H1 (cell line): ENCODE results near the gene TOMT. TPM values are rescaled to one million over a fixed set of nuclear protein-coding genes. Genes with fewer than 3 reads are reported as not detected.

Experiments
- CTCF ChIA-PET: fragments of 300-600 bp; sonication (Branson Sonifier 250); formaldehyde crosslinking; loops from one replicate; lab custom pipeline; 2021; ENCODE audit not compliant: partially characterized antibody; lab: Charles Lee
- POLR2A ChIA-PET: fragments of 300-600 bp; sonication (Branson Sonifier 250); formaldehyde crosslinking; loops from one replicate; lab custom pipeline; 2021; ENCODE audit warnings: inconsistent platforms; ENCODE audit not compliant: partially characterized antibody; lab: Charles Lee
- DNase-seq, 2 experiments: peaks; one replicate each; pipeline versions ENCODE4 v3.0.0 to v3.0.0-alpha.2; 2010 to 2022; ENCODE audit warnings: low spot score in 2 of 2, low read depth in 1 of 2, mixed read lengths in 1 of 2
- FAIRE-seq: peaks from 2 replicates; lab custom pipeline; 2011; peaks lifted over from hg19 to GRCh38; lab: Jason Lieb, UNC
- H2AFZ ChIP-seq: 2 replicates; pipeline ENCODE4 v1.8.1; 2012; ENCODE audit warnings: low read length, inconsistent platforms
- H2AK5ac ChIP-seq: 2 replicates; pipeline ENCODE4 v1.6.1; 2013; ENCODE audit warnings: low read depth, low read length
- H2BK120ac ChIP-seq: replicated peaks from 2 replicates; pipeline ENCODE3; 2013; ENCODE audit warnings: low read depth, low read length, inconsistent platforms
- H2BK12ac ChIP-seq: 2 replicates; pipeline ENCODE4 v1.6.1; 2013; ENCODE audit warnings: low read depth, low read length
- H2BK15ac ChIP-seq: 2 replicates; pipeline ENCODE4 v1.6.1; 2013; ENCODE audit warnings: low read length
- H2BK20ac ChIP-seq: 2 replicates; pipeline ENCODE4 v1.6.1; 2013; ENCODE audit warnings: low read length
- H2BK5ac ChIP-seq: 2 replicates; pipeline ENCODE4 v1.6.1; 2013; ENCODE audit warnings: low read depth, low read length
- H3K14ac ChIP-seq: 2 replicates; pipeline ENCODE4 v1.6.1; 2013; ENCODE audit warnings: inconsistent platforms; ENCODE audit not compliant: insufficient read length
- H3K18ac ChIP-seq: 2 replicates; pipeline ENCODE4 v1.6.1; 2013; ENCODE audit warnings: low read length; ENCODE audit errors: extremely low read depth
- H3K23ac ChIP-seq: 2 replicates; pipeline ENCODE4 v1.6.1; 2013; ENCODE audit warnings: inconsistent platforms; ENCODE audit not compliant: insufficient read length
- H3K23me2 ChIP-seq: 2 replicates; pipeline ENCODE4 v1.6.1; 2013; ENCODE audit warnings: low read depth, low read length
- H3K27ac ChIP-seq: 2 replicates; pipeline ENCODE4 v1.6.1; 2011; ENCODE audit warnings: low read depth, low read length, inconsistent platforms
- H3K27me3 ChIP-seq, 4 experiments: replicated peaks in 1 of 4; 1 replicate in 1 of 4; 2 replicates in 3 of 4; pipeline versions ENCODE4 v1.6.1 to v1.8.1; 2011 to 2013; ENCODE audit warnings: low read length in 3 of 4, mild to moderate bottlenecking in 3 of 4, inconsistent platforms in 2 of 4, mixed read lengths in 2 of 4, moderate library complexity in 1 of 4; ENCODE audit not compliant: control insufficient read depth in 3 of 4, insufficient read depth in 3 of 4; ENCODE audit errors: extremely low read depth in 1 of 4
- H3K36me3 ChIP-seq, 4 experiments: 2 replicates each; pipeline versions ENCODE4 v1.6.1 to v1.8.1; 2011 to 2013; ENCODE audit warnings: mild to moderate bottlenecking in 4 of 4, low read length in 3 of 4, moderate library complexity in 2 of 4, control low read depth in 1 of 4, inconsistent platforms in 1 of 4; ENCODE audit not compliant: insufficient read depth in 4 of 4, control insufficient read depth in 2 of 4
- H3K4ac ChIP-seq: replicated peaks from 2 replicates; pipeline ENCODE3; 2013; ENCODE audit warnings: low read length, low read depth, mixed read lengths, inconsistent platforms; ENCODE audit not compliant: insufficient read length
- H3K4me1 ChIP-seq, 4 experiments: replicated peaks in 1 of 4; 1 replicate in 1 of 4; 2 replicates in 3 of 4; pipeline versions ENCODE4 v1.6.1 to v1.8.1; 2011 to 2013; ENCODE audit warnings: low read length in 3 of 4, inconsistent platforms in 2 of 4, mixed read lengths in 1 of 4; ENCODE audit not compliant: insufficient read depth in 4 of 4, control insufficient read depth in 3 of 4
- H3K4me2 ChIP-seq, 2 experiments: 2 replicates each; pipeline versions ENCODE4 v1.6.1 to v1.8.1; 2011 to 2013; ENCODE audit warnings: low read depth in 2 of 2, low read length in 2 of 2, control low read depth in 1 of 2, inconsistent platforms in 1 of 2, mild to moderate bottlenecking in 1 of 2; ENCODE audit not compliant: insufficient read depth in 1 of 2
- H3K4me3 ChIP-seq, 4 experiments: fragments of 200-600, 300-600 bp in 1 of 4; sonication (generic), shearing (Covaris generic), sonication (Bioruptor Twin) in 1 of 4; 2 replicates each; pipeline versions ENCODE4 v1.5.1 to v1.8.1; 2011 to 2016; ENCODE audit warnings: low read length in 4 of 4, low read depth in 3 of 4, control low read depth in 2 of 4, inconsistent platforms in 2 of 4, mild to moderate bottlenecking in 2 of 4, mixed read lengths in 1 of 4, moderate library complexity in 1 of 4; ENCODE audit not compliant: insufficient read depth in 2 of 4; ENCODE audit errors: extremely low read depth in 1 of 4
- H3K56ac ChIP-seq: replicated peaks from 2 replicates; pipeline ENCODE3; 2013; ENCODE audit warnings: low read depth, mild to moderate bottlenecking, mixed read lengths, low read length, inconsistent platforms; ENCODE audit not compliant: insufficient read length
- H3K79me1 ChIP-seq: 2 replicates; pipeline ENCODE4 v1.6.1; 2013; ENCODE audit warnings: low read depth, low read length, control low read depth
- H3K79me2 ChIP-seq, 2 experiments: 2 replicates each; pipeline versions ENCODE4 v1.6.1 to v1.8.1; 2012 to 2013; ENCODE audit warnings: low read length in 2 of 2, mild to moderate bottlenecking in 2 of 2, inconsistent platforms in 1 of 2; ENCODE audit not compliant: insufficient read depth in 2 of 2, control insufficient read depth in 1 of 2
- H3K9ac ChIP-seq, 4 experiments: replicated peaks in 1 of 4; 1 replicate in 1 of 4; 2 replicates in 3 of 4; pipeline versions ENCODE4 v1.6.1 to v1.8.1; 2011 to 2013; ENCODE audit warnings: low read depth in 3 of 4, low read length in 3 of 4, control low read depth in 2 of 4, mild to moderate bottlenecking in 2 of 4, moderate library complexity in 2 of 4, inconsistent platforms in 1 of 4; ENCODE audit errors: extremely low read depth in 1 of 4
- H3K9me3 ChIP-seq, 2 experiments: 2 replicates each; pipeline versions ENCODE4 v1.6.1 to v1.8.1; 2012 to 2013; ENCODE audit warnings: mild to moderate bottlenecking in 2 of 2, moderate library complexity in 2 of 2, control low read depth in 1 of 2, inconsistent platforms in 1 of 2, low read depth in 1 of 2, low read length in 1 of 2, mixed read lengths in 1 of 2; ENCODE audit not compliant: insufficient read depth in 2 of 2
- H4K20me1 ChIP-seq, 2 experiments: replicated peaks in 1 of 2; 2 replicates each; pipeline versions ENCODE3 to v1.8.1; 2011 to 2013; ENCODE audit warnings: inconsistent platforms in 2 of 2, low read length in 2 of 2, mild to moderate bottlenecking in 1 of 2; ENCODE audit not compliant: insufficient read depth in 2 of 2, control insufficient read depth in 1 of 2
- H4K5ac ChIP-seq: 2 replicates; pipeline ENCODE4 v1.6.1; 2013; ENCODE audit warnings: low read length, low read depth, mixed read lengths, inconsistent platforms; ENCODE audit not compliant: insufficient read length
- H4K8ac ChIP-seq: 2 replicates; pipeline ENCODE4 v1.8.0; 2013; ENCODE audit warnings: mild to moderate bottlenecking, moderate library complexity, low read length, inconsistent platforms; ENCODE audit not compliant: insufficient read depth; ENCODE audit errors: extremely low read depth
- H4K91ac ChIP-seq: replicated peaks from 2 replicates; pipeline ENCODE3; 2013; ENCODE audit warnings: low read length, mixed read lengths, inconsistent platforms; ENCODE audit not compliant: insufficient read length
- CTBP2 ChIP-seq: IDR thresholded peaks from 2 replicates; pipeline ENCODE4 v1.7.0; 2011; ENCODE audit warnings: borderline replicate concordance, mild to moderate bottlenecking, moderate library complexity, mixed read lengths, low read length; ENCODE audit not compliant: insufficient read depth, insufficient read length
- HDAC2 ChIP-seq, 2 experiments: fragments of 300-600 bp in 1 of 2; sonication (generic) in 1 of 2; IDR thresholded peaks; 2 replicates each; pipeline ENCODE4 v1.6.1; 2011 to 2012; ENCODE audit warnings: low read depth in 2 of 2, low read length in 2 of 2, mild to moderate bottlenecking in 2 of 2, moderate library complexity in 2 of 2, borderline replicate concordance in 1 of 2, inconsistent platforms in 1 of 2
- HDAC6 ChIP-seq: IDR thresholded peaks from one replicate; pipeline ENCODE4 v1.7.1; 2012; ENCODE audit warnings: low read depth, mild to moderate bottlenecking, inconsistent platforms, low read length, moderate library complexity
- RFX5 ChIP-seq: IDR thresholded peaks from 2 replicates; pipeline ENCODE4 v1.6.1; 2011; ENCODE audit warnings: low read depth, low read length, improper control_type of control experiment, borderline replicate concordance
- SUZ12 ChIP-seq: fragments of 200-600 bp; sonication (generic); IDR thresholded peaks from 2 replicates; pipeline ENCODE4 v1.6.1; 2012; ENCODE audit warnings: mild to moderate bottlenecking, inconsistent platforms, low read length, moderate library complexity, mixed read lengths
- WGBS, 2 experiments: shearing (Covaris generic) in 1 of 2; methylation state at CpG; one replicate each; pipeline versions ENCODE4 v1.1.6 to v1.1.7; 2013 to 2015; ENCODE audit warnings: low lambda C conversion rate in 2 of 2, mixed read lengths in 2 of 2, inconsistent platforms in 1 of 2, low coverage in 1 of 2, missing lambda C conversion rate in 1 of 2; ENCODE audit not compliant: insufficient replicate concordance in 2 of 2, insufficient coverage in 1 of 2, insufficient read length in 1 of 2; ENCODE audit errors: extremely low coverage in 1 of 2, missing lambda C conversion rate in 1 of 2; 5-methylcytosine and 5-hydroxymethylcytosine counted together
- polyA plus RNA-seq, 7 experiments: library from polyadenylated mRNA; depleted of rRNA in 3 of 7; stranded (reverse) in 5 of 7; unstranded in 2 of 7; fragments of >200 nt in 5 of 7; fragments of 200-250 nt in 2 of 7; gene quantifications; 1 replicate in 5 of 7; 2 replicates in 1 of 7; 4 replicates in 1 of 7; pipeline versions ENCODE4 v1.2.1 to v1.2.3, GENCODE V29; 2011 to 2013; ENCODE audit warnings: missing spikeins in 2 of 7, mixed read lengths in 2 of 7
- total RNA-seq: library from RNA; stranded (reverse); fragmentation: NEBNext Ultra II Directional; extraction: Animal tissue kit (Norgen Biotek cat#: 25700); gene quantifications from 2 replicates; pipeline ENCODE4 v1.2.1, GENCODE V29; 2021
- TF ChIP-seq, protein P1 (sequence below): IDR thresholded peaks from 2 replicates; pipeline ENCODE4 v1.6.1; 2011; ENCODE audit warnings: low read depth, mild to moderate bottlenecking, low read length; ENCODE audit not compliant: insufficient read depth

Gene TOMT
- total and polyA plus RNA-seq, 2 of the 8 experiments (the other 6 are each of a cell fraction or from before 2014, with no cell fraction given), result 0.11 TPM; not detected in 1

DNA sequence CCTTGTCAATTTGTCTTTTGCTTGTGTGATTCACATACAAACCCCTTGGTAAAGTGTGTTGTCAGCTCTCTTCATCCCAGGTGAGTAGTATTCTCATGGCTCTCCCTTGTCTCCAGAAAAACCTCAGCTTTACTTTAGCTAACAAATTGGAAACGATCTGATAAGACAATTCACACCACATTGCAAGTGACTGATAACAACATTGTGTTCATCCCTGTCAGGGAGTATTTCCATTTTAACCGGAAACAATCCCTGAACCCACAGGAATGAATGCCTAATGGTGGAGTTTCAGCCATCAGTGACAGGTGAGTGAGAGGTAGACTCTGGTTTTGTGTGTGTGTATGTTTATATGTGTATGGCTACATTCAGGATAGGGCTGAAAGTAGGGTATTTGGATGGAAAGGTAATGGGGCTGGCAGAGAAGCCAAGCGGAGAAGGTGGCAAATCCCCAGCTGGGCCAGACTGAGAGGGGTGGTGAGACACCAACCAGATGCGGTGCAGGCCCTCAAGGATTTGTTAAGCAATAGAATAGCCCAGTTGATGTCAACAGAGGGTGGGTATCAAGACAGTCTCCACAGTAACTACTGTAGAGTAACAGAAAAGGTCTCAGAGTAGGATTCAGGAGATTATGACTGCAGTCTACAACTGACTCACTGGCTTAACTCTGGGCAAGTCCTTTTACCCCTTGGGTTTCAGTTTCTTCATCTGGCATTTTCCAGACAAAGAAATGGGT is 17.5 kb upstream of the TOMT start:
- Histone ChIP-seq H2BK12ac (no peak overlapping the region), H3K4me3 (no peak overlapping the region), H3K23ac (no peak overlapping the region), H2BK15ac (no peak overlapping the region), H3K23me2 (no peaks in the 10 kb centered on the region), H3K9me3 (no peaks in the 10 kb centered on the region), H4K20me1 (no peaks in the 10 kb centered on the region), H4K91ac (no peak overlapping the region), H3K14ac (no peak overlapping the region), H3K9ac (no peak overlapping the region), H3K36me3 (peaks cover 0 to 4% (median 0%) of the 10 kb centered on the region in 4 experiments; a peak in 2 of 8 replicates), H3K4me2 (no peak overlapping the region), H2AFZ (no peak overlapping the region), H2BK5ac (no peak overlapping the region), H3K79me2 (no peaks in the 10 kb centered on the region), H3K56ac (no peak overlapping the region), H4K5ac (no peak overlapping the region), H2BK120ac (no peak overlapping the region), H2BK20ac (no peak overlapping the region), H3K4ac (no peak overlapping the region), H3K18ac (no peak overlapping the region), H3K27ac (no peak overlapping the region), H4K8ac (no peak overlapping the region), H2AK5ac (no peak overlapping the region), H3K27me3 (no peaks in the 10 kb centered on the region), H3K4me1 (peaks cover 0 to 3% (median 2%) of the 10 kb centered on the region in 4 experiments; a peak in 3 of 7 replicates), H3K79me1 (no peaks in the 10 kb centered on the region)
- ChIA-PET POLR2A (interaction anchor here (1.2 to 8.4 kb wide), 3 partner anchors 9 to 16 kb away, joined by 3 to 144 read pairs (median 4); partner anchors contain the start of gene LAMTOR1), CTCF (interaction anchor here (0.7 kb wide), 1 partner anchor 15 kb away, joined by 3 read pairs; no protein-coding TSS in a partner anchor)
- FAIRE-seq (no peak), DNase-seq (no peak)
- WGBS, 2 experiments, result 88% methylated on average over 4 of the region's 4 CpGs; no CpG with 5 or more reads in 1 of the 2 experiments
- TF ChIP-seq, protein P1, sequence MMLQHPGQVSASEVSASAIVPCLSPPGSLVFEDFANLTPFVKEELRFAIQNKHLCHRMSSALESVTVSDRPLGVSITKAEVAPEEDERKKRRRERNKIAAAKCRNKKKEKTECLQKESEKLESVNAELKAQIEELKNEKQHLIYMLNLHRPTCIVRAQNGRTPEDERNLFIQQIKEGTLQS, result no peak
- TF ChIP-seq RFX5 (no peak), HDAC6 (no peak), CTBP2 (no peak), SUZ12 (no peak), HDAC2 (IDR thresholded peaks at IDR 0.05; ENCODE audit: borderline replicate concordance in 1 of 2, low read depth in 2 of 2, low read length in 2 of 2) (no peak)
